ENCODE measurements around the gene AJM1. TPM values are rescaled to one million over a fixed set of nuclear protein-coding genes. Genes with fewer than 3 reads are reported as not detected.
A peak's percentile ranks its signal among the peaks of the same experiment; 100 is the strongest.
"Not testable (repeated sequence)": the region's sequence is repeated elsewhere in the genome, so short reads cannot be mapped to it uniquely, and the experiment has no call there.

Gene AJM1
- polyA plus RNA-seq, 3 donors, result 0.10 to 2.0 (median 0.18) TPM

- WGBS (ENCODE audit: insufficient coverage), result 98% methylated on average over 23 of the region's 23 CpGs
- no peaks in the 10 kb centered on the region for H3K4me1 Mint-ChIP-seq
- Histone ChIP-seq H3K4me2 (replicated peaks; ENCODE audit: extremely low read depth, low read length, poor library complexity, severe bottlenecking) (no peak overlapping the region), H3K4me3 (replicated peaks in 1 of 3; ENCODE audit: low read depth in 2 of 3, low read length in 3 of 3) (no peak overlapping the region), H3K36me3 (replicated peaks in 1 of 2; ENCODE audit: control insufficient read depth in 1 of 2, insufficient read depth in 2 of 2, low read length in 2 of 2) (peaks cover 70 to 85% of the 10 kb centered on the region in 2 donors), H2AFZ (ENCODE audit: insufficient read depth, low read depth, low read length, poor library complexity, severe bottlenecking) (no peak overlapping the region), H3K27ac (ENCODE audit: low read depth in 1 of 2, low read length in 2 of 2) (no peak overlapping the region), H3K27me3 (ENCODE audit: control insufficient read depth in 2 of 2, insufficient read depth in 2 of 2, low read length in 2 of 2) (no peaks in the 10 kb centered on the region), H3K9me3 (replicated peaks in 1 of 2; ENCODE audit: control insufficient read depth in 1 of 2, insufficient read depth in 1 of 2, low read length in 2 of 2) (no peaks in the 10 kb centered on the region), H3K4me1 (ENCODE audit: control insufficient read depth in 1 of 2, insufficient read depth in 2 of 2, low read length in 2 of 2) (no peaks in the 10 kb centered on the region), H4K20me1 (ENCODE audit: insufficient read depth, low read length) (no peaks in the 10 kb centered on the region), H3K9ac (ENCODE audit: insufficient read depth, low read length, poor library complexity, severe bottlenecking) (no peak overlapping the region), H3K79me2 (ENCODE audit: insufficient read depth, low read length) (no peaks in the 10 kb centered on the region)
- TF ChIP-seq CTCF (IDR thresholded peaks at IDR 0.05), result no peak
- no peak overlapping the region for H3K4me3 Mint-ChIP-seq
- no peak overlapping the region for H3K27ac Mint-ChIP-seq
- peaks cover 0 to under 1% (median 0%) of the 10 kb centered on the region in 7 donors for H3K9me3 Mint-ChIP-seq
- H3K27me3 Mint-ChIP-seq (ENCODE audit: low read depth in 3 of 3), result peaks cover 0 to 2% (median 0%) of the 10 kb centered on the region in 3 donors
- DNase-seq, result no peak
- intact Hi-C loops (cut with micrococcal nuclease), result no loop called here
- H3K36me3 Mint-ChIP-seq, result peaks cover 40 to 83% of the 10 kb centered on the region in 2 donors
Measured at GRCh38 chr9:136831720-136832104, 10.6 kb upstream of the AJM1 start.

GRCh38 chr9:136832581-136832980, 9.7 kb upstream of the AJM1 start:
- Histone ChIP-seq H3K4me1 (ENCODE audit: control insufficient read depth in 1 of 2, insufficient read depth in 2 of 2, low read length in 2 of 2) (no peaks in the 10 kb centered on the region), H3K27me3 (ENCODE audit: control insufficient read depth in 2 of 2, insufficient read depth in 2 of 2, low read length in 2 of 2) (no peaks in the 10 kb centered on the region), H3K36me3 (replicated peaks in 1 of 2; ENCODE audit: control insufficient read depth in 1 of 2, insufficient read depth in 2 of 2, low read length in 2 of 2) (peaks cover 64 to 76% of the 10 kb centered on the region in 2 donors), H2AFZ (ENCODE audit: insufficient read depth, low read depth, low read length, poor library complexity, severe bottlenecking) (no peak overlapping the region), H3K4me2 (replicated peaks; ENCODE audit: extremely low read depth, low read length, poor library complexity, severe bottlenecking) (no peak overlapping the region), H4K20me1 (ENCODE audit: insufficient read depth, low read length) (no peaks in the 10 kb centered on the region), H3K27ac (ENCODE audit: low read depth in 1 of 2, low read length in 2 of 2) (no peak overlapping the region), H3K9me3 (replicated peaks in 1 of 2; ENCODE audit: control insufficient read depth in 1 of 2, insufficient read depth in 1 of 2, low read length in 2 of 2) (no peaks in the 10 kb centered on the region), H3K79me2 (ENCODE audit: insufficient read depth, low read length) (no peaks in the 10 kb centered on the region), H3K9ac (ENCODE audit: insufficient read depth, low read length, poor library complexity, severe bottlenecking) (no peak overlapping the region), H3K4me3 (replicated peaks in 1 of 3; ENCODE audit: low read depth in 2 of 3, low read length in 3 of 3) (no peak overlapping the region)
- TF ChIP-seq CTCF (IDR thresholded peaks at IDR 0.05), result no peak
- Mint-ChIP-seq H3K4me1 (no peaks in the 10 kb centered on the region), H3K36me3 (peaks cover 39 to 81% of the 10 kb centered on the region in 2 donors), H3K27me3 (ENCODE audit: low read depth in 3 of 3) (peaks cover 0 to 2% (median 0%) of the 10 kb centered on the region in 3 donors), H3K4me3 (no peak overlapping the region), H3K9me3 (peaks cover 0 to 1% (median 0%) of the 10 kb centered on the region in 7 donors), H3K27ac (peak overlapping the region in 1 of 7 donors; percentile 25)
- no peak for DNase-seq
- intact Hi-C loops (cut with micrococcal nuclease), result no loop called here
- 98% methylated on average over 8 of the region's 9 CpGs for WGBS (ENCODE audit: insufficient coverage)

GRCh38 chr9:136833381-136834048, 8.8 kb upstream of the AJM1 start:
- DNase-seq; H2AFZ ChIP-seq (ENCODE audit: insufficient read depth, low read depth, low read length, poor library complexity, severe bottlenecking); intact Hi-C loops (cut with micrococcal nuclease); H3K4me3 Mint-ChIP-seq; H3K27ac ChIP-seq (ENCODE audit: low read depth in 1 of 2, low read length in 2 of 2); H3K27ac Mint-ChIP-seq; H3K79me2 ChIP-seq (ENCODE audit: insufficient read depth, low read length); H3K9me3 Mint-ChIP-seq; H3K27me3 Mint-ChIP-seq (ENCODE audit: low read depth in 3 of 3); H3K4me1 ChIP-seq (ENCODE audit: control insufficient read depth in 1 of 2, insufficient read depth in 2 of 2, low read length in 2 of 2); H4K20me1 ChIP-seq (ENCODE audit: insufficient read depth, low read length); H3K9me3 ChIP-seq (replicated peaks in 1 of 2; ENCODE audit: control insufficient read depth in 1 of 2, insufficient read depth in 1 of 2, low read length in 2 of 2); H3K27me3 ChIP-seq (ENCODE audit: control insufficient read depth in 2 of 2, insufficient read depth in 2 of 2, low read length in 2 of 2); H3K4me2 ChIP-seq (replicated peaks; ENCODE audit: extremely low read depth, low read length, poor library complexity, severe bottlenecking); H3K4me1 Mint-ChIP-seq; H3K9ac ChIP-seq (ENCODE audit: insufficient read depth, low read length, poor library complexity, severe bottlenecking); H3K4me3 ChIP-seq (replicated peaks in 1 of 3; ENCODE audit: low read depth in 2 of 3, low read length in 3 of 3): not testable (repeated sequence)
- H3K36me3 Mint-ChIP-seq, result peaks cover 42 to 80% of the 10 kb centered on the region in 2 donors
- WGBS (ENCODE audit: insufficient coverage), result 93% methylated on average over 10 of the region's 16 CpGs
- peaks cover 56 to 71% of the 10 kb centered on the region in 2 donors for H3K36me3 ChIP-seq (replicated peaks in 1 of 2; ENCODE audit: control insufficient read depth in 1 of 2, insufficient read depth in 2 of 2, low read length in 2 of 2)
